Bone marrow (tissue), 2 donors: ENCODE measurements around the gene PTPRN2.
"Not testable (repeated sequence)": the region's sequence is repeated elsewhere in the genome, so short reads cannot be mapped to it uniquely, and the experiment has no call there.

Source experiments
- DNase-seq, 2 donors: peaks; one replicate each; lab custom pipeline; 2025; lab: John Stamatoyannopoulos, UW

The PTPRN2 gene

GRCh38 chr7:158416283-158416933 is 171.2 kb downstream of the PTPRN2 start:
- no peak for DNase-seq

DNA sequence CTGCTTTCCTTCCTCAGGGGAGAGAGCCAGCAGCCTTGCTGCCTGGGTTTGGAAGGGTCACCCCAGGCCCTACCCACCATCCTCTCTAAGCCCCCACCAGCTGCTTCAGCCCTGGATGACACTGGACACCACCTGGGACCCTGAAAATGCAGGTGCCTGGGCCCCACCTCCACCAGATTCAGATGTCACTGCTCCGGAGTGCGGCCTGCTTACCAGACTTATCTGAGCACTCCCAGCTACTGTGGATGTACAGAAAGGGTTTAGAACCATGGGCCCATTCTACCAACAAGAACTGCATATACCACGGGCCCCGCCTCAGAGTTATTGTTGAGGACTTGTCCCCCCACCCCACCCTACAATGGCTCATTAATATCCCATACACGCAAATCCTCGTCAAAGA is 172.3 kb downstream of the PTPRN2 start:
- no peak for DNase-seq

DNA sequence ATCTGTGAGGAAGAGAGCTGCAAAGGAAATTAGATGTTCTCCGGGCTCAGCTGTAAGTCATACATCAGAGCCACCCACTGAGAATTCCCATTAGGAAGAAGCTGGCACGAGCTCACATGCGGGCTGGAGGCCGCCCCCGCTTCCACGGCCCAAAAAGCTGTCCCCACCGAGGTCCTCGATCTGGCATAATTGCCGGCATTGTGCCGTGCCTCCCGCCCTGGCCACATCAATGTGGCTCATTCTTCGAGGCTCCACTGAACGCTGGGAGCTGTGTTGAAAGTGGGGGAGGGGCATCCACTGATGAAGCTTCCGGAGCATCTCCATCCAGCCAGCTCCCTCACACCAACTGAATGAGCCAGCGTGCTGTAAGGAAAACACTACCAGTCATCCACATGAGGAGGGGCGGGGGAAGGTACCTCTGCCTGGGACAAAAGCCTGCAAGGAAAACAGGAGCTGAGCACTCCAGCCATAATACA is 173.1 kb downstream of the PTPRN2 start:
- DNase-seq = no peak

- no peak for DNase-seq
Measured at GRCh38 chr7:158414002-158414401, 173.6 kb downstream of the PTPRN2 start.

DNA sequence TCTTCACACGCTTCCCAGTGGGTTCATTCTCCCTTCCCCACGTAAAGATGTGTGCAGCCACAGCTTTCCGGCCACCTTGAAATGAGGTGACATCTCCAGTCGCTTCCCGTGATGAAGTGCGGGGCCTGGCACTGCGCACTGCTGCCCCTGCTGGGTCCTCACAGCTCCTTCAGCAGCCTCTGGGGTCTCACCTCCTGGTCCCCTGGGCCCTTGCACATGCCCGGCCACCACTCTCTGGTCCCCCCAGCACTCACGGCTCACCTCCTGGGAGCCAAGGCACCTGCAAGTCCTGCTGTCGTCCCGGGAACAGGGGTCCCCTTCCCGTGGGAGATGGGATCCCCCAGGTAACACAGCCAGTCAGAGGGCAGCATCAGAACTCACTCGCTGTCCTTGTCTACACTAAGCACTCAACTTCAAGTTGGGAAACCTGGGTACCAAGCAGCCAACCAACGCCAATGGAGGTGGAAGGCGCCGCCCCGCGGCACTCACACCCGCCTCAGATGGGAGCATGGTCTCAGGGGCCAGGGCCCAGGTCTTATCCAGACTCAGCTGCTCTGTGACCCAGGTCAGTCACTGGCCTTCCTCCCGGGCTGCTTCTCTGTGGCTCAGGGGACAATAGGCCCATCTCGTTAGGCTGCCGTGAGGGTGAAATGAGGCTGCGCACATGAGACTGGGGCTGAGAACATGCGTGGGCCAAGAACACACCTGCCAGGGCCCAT is 176.2 kb downstream of the PTPRN2 start:
- DNase-seq = no peak

- DNase-seq = no peak
Measured at GRCh38 chr7:158410720-158411119, 176.9 kb downstream of the PTPRN2 start.

DNA sequence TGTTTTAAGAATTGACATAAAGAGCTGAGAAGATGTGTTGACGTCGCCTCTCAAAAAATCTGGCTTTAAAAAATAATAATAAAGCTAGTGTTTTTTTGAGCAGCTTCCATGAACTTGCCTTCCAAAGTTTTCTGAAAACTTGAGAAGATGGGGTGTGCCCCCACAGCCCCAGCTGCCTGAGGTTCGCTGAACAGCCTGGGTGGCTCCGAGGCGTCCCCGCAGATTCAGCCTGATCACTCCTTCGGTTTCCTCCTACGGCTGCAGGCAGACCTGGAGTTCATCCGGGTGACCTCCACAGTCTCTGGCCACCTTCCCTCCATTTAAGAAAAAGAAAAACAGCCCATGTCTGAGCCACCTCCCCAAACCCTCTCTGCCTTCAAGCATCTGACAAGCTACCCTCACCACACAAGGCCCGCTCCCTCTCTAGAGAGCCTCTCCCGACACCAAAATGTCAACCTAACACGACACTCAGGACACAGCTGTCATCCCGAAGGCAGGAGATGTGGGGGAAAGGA is 177.8 kb downstream of the PTPRN2 start:
- no peak for DNase-seq

GRCh38 chr7:158409120-158409519 is 178.5 kb downstream of the PTPRN2 start:
- no peak for DNase-seq

DNA sequence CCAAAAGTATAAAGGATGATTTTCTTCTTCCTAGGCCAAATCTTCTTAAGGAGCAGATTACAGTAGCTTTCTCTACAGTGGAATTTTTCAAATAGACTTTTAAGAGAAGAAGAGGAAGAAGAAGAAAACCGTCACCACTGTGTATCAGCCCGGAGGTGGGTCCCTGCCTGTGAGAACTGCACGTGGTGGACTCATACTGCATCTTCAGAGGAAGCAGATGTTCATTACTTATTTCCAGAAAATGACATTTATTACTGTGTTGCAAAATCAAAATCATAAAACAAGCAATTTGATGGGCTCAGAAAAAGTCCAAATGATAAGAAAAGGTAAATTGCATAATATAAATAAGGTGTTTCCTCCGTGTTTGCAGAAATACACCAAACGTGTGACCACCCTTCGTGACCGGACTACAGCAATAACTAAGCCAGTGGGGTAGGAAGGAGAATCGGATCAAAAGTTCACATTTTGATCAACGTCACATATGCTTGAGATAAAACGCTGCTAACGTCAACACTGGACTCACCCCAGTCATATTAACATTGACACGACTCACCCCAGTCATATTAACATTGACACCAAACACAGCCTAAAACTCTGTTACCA is 179.2 kb downstream of the PTPRN2 start:
- DNase-seq = no peak

DNA sequence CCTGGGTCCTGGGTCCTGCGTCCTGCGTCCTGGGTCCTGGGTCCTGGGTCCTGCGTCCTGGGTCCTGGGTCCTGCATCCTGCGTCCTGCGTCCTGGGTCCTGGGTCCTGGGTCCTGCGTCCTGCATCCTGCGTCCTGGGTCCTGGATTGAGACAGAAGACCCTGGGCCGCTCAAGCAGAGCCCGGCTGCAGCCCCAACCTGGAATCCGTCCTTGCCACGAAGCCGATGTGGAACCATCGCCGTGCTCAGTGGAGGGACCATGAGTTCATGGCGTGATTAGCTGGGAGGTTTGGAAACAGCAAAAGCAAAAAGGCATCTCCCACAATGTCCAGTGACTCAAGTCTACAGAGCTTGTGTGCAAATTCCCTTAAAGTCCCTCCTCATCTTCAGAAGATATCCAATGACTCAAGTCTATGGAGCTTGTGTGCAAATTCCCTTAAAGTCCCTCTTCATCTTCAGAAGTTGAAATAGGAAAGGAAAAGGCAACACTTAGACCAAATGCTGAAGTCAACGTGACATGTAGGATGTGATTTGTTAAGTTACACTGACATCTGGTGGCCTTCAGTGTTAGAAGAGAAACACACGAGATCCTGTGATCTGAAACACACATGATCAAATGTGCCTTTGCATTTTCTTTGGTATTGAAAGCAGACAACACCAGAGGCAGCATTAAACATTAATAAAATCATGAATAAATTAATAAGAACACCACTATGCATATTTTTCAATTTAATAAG is 179.9 kb downstream of the PTPRN2 start:
- DNase-seq = no peak

DNA sequence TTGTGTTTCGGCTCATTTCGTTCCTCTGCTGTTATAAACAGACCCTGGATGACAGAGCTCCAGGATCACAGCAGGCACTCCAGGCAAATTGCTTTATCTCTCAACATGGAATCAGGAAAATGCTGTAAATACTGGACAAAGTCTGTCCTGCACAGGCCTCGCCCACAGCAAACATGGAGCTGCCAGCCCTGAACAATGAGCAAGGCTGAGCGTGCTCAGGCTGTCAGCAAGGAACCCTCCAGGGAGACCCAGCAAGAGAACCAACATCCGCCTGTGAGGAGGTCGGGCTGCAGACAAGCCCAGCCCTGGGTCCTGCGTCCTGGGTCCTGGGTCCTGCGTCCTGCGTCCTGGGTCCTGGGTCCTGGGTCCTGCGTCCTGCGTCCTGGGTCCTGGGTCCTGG is 180.8 kb downstream of the PTPRN2 start:
- no peak for DNase-seq

DNA sequence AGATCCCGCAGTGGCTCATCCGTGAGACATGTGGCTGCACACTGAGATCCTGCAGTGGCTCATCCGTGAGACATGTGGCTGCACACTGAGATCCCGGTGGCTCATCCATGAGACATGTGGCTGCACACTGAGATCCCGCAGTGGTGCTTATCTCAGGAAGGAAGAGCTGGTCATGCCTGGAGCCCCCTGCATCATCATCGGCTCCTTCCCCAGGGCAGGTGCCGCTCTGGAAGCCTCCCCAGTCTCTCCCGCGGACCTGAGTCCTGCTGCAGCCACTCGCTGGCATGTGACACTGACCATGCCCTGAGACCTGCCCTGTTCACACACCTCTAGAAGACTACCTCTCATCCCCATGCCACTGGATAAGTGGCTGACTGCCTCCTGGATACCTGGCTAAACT is 181.3 kb downstream of the PTPRN2 start:
- no peak for DNase-seq

DNA sequence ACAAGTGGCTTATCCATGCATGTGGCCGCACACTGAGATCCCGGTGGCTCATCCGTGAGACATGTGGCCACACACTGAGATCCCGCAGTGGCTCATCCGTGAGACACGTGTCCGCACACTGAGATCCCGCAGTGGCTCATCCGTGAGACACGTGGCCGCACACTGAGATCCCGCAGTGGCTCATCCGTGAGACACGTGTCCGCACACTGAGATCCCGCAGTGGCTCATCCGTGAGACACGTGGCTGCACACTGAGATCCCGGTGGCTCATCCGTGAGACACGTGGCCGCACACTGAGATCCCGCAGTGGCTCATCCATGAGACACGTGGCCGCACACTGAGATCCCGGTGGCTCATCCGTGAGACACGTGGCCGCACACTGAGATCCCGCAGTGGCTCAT is 181.9 kb downstream of the PTPRN2 start:
- not testable (repeated sequence) for DNase-seq

- DNase-seq = no peak
Measured at GRCh38 chr7:158405324-158405723, 182.3 kb downstream of the PTPRN2 start.

DNA sequence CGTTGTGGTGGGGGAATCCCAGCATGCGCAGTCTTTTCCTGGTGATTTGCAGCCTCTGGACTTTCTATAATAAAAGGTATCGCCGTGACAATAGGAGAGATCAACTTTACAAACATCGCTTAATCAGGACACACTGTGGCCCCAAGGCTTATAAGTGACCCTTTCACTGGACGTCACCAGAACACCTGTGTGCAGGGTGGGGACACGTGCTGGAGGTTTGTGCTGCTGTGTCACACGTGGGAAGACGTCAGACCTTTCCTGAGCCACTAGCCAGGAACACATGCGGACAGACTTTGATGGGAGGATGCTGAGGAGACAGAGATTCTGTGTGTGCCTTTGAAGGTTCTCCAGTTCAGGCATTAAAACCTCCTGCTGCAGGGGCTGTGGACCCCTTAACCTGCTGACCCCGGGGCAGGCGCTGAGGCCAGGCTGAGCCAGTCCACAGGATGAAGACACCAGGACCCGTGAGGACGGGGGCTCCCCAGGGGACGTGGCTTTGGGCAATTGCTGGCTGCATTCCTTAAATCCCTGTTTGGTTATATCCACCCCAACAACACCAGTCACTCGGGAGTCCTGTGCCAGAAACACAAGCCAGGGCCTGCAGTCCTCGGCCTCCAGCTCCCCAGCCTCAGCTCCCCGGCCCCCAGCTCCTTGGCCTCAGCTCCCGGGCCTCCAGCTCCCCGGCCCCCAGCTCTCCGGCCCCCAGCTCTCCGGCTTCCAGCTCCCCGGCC is 183.4 kb downstream of the PTPRN2 start:
- no peak for DNase-seq

DNA sequence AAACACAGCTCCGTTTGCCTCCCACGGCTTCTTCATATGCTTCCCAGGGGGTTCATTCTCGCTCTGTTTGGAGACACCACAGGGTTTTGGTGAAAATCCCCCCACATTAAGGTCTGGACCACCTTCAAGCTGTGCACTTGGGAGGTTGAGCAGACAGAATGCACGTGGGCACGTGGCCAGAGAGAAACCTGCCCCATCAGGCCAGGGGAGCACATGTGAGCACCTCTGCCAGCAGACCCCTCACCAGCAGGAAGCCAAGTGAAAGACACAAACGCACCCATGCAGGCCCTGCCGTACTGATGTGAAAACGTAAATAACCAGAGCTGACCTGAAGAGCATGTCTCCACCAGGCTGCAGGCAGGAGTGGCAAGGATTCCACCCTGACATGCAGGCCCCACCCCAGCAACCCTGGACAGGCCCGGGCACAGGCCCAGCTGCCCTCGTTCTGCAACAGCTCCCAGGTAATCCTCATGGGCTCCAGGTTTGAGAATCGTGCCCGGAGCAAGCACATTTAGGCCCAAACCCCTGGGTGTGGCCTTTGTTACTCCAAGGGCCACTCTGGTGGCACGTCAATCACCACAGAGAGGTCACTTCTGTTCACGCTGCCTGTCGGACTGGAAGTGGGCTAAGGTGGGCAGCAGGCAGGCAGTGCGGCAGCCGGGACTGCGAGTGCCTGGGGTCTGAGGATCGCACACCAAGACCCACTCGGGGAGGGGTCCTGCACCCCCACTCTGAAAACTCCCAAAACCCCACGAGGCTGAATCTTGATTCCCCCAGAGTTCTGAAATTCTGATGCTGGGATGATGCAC is 184.4 kb downstream of the PTPRN2 start:
- no peak for DNase-seq

DNA sequence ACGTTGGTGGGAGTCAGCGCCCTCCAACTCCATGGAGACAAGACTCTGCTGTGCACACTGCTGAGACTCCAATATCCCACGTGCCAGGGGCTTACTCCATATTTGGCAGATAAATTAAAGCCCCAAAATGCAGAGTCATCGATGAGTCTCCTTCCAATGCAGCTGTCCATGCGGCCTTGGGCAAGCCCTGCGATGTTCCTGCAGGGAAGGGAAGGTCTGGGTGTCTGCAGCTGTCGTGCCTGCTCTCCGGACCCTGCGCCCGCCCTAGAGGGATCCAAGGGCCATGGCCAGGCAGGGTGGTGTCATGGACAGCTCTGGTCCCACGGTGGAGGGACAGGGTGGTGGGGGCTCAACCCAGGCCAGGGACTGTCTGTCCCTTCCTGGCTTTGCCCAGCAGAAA is 185.2 kb downstream of the PTPRN2 start:
- no peak for DNase-seq

DNA sequence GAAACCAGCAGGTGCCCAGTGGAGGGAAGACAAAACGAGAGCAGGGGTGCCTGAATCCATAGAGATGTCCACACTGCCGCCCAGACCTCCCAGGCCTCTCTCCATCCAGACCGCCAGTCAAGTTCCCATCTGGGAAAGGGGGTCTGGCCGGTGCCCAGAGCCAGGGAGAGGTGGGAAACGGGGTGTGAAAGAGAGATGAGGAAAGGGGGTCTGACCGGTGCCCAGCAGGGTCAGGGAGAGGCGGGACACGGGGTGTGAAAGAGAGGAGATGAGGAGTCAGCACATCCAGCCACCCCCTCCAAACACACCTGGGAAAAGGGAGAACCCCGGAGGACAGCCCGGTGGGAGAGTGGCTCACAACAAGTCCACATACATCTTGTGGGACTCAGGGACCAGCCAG is 185.8 kb downstream of the PTPRN2 start:
- DNase-seq = no peak

DNA sequence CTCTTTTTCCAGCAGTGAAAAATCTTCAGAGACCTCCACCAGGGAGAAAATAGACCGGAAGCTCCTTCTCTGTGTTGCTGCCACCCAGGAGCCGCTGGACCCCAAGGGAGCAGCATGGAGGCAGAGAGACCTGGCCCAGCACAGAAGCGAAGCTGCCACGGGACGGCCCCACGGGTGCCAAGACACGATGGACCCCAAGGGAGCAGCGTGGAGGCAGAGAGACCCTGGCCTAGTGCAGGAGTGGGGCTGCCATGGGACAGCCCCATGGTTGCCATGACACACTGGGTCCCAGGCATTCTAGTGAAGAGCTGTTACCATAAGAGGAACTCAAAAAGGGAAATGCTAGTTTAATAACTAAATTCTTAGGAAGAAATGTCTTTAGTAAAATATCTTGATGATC is 186.3 kb downstream of the PTPRN2 start:
- no peak for DNase-seq

GRCh38 chr7:158400601-158401225 is 186.9 kb downstream of the PTPRN2 start:
- no peak for DNase-seq
